GM12891 (cell line): ENCODE data around the gene UBE2O.
A peak's percentile ranks its signal among the peaks of the same experiment; 100 is the strongest.
"Not testable (repeated sequence)": the region's sequence is repeated elsewhere in the genome, so short reads cannot be mapped to it uniquely, and the experiment has no call there.

ENCODE experiments used
- DNase-seq: peaks from one replicate; pipeline ENCODE4 v3.0.0; 2011; ENCODE audit warnings: low spot score; ENCODE audit not compliant: insufficient read length
- FAIRE-seq: peaks from 2 replicates; lab custom pipeline; 2011; peaks lifted over from hg19 to GRCh38; lab: Jason Lieb, UNC
- PAX5 ChIP-seq: IDR thresholded peaks from 2 replicates; pipeline ENCODE4 v1.6.1; 2011; ENCODE audit warnings: low read length, moderate library complexity, mild to moderate bottlenecking; ENCODE audit not compliant: insufficient read depth, severe bottlenecking
- POLR2A ChIP-seq: IDR thresholded peaks from 2 replicates; pipeline ENCODE4 v1.6.1; 2011; ENCODE audit warnings: low read depth, low read length, control low read depth
- POLR2AphosphoS5 ChIP-seq: IDR thresholded peaks from 2 replicates; pipeline ENCODE4 v1.6.1; 2011; ENCODE audit warnings: low read depth, low read length, control low read depth
- POU2F2 ChIP-seq: IDR thresholded peaks from 2 replicates; pipeline ENCODE4 v1.6.1; 2011; ENCODE audit warnings: low read depth, mild to moderate bottlenecking, control low read depth, low read length, moderate library complexity
- SPI1 ChIP-seq: IDR thresholded peaks from 2 replicates; pipeline ENCODE4 v1.6.1; 2011; ENCODE audit warnings: low read depth, low read length, control low read depth
- TAF1 ChIP-seq: IDR thresholded peaks from 2 replicates; pipeline ENCODE4 v1.6.1; 2011; ENCODE audit warnings: low read depth, low read length, control low read depth

Gene UBE2O

DNA sequence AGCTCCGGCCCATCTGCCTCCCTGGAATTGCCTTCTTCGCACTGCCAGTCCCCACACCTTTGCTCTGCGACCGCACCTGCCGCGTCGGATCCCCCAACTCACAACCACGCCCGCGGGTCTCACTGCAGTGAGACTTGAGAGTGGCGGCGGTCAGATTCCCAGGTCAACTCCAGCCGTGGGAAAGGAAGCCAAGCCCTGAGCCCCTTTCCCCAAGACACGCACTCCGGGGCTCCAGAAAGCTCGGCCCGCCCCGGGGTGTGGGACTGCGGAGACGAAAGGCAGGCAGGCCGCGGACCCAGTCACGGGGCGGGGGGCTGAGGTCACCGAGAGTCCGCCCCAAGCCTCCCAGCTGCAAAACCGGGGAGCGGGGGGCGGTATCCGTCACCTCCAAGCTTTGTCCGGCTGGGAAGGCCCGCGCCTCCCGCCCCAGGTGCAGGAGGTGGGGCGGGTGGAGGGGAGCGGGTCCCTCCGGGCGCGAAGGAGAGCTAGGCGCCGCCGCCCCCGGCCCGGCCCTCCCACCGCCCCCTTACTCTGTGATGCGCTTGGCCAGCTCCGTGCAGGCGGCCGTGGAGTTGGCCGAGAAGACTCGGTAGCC is 99.9 kb downstream of the UBE2O start:
- TF ChIP-seq SPI1 (no peak), PAX5 (no peak), POU2F2 (no peak), TAF1 (no peak), POLR2AphosphoS5 (no peak), POLR2A (no peak)
- FAIRE-seq (no peak), DNase-seq (peak; percentile 53)

DNA sequence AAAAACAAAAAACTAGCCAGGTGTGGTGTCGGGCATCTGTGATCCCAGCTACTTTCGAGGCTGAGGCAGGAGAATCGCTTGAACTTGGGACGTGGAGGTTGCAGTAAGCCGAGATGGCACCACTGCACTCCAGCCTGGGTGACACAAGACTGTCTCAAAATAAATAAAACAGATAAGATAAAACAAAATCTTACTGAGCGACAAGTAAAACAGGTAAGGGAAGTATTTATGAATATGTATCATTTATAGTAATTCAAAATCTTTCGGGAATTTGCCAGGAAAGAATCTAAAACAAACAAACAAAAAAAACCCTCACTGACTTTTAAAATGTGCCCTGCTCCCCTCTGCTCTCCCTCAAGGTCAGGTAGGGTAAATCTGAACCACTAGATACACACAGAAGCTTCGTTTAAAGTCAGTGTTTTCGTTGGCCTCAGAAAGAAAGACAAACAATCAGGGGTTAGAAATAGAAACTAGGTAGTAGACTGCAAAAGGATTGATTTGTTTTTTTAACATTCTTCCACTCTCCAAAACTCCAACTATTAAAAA is 101.4 kb downstream of the UBE2O start:
- FAIRE-seq (no peak), DNase-seq (no peak)
- no peak for TF ChIP-seq TAF1
- no peak for TF ChIP-seq POLR2A
- TF ChIP-seq POU2F2 = no peak
- TF ChIP-seq PAX5 = no peak

- FAIRE-seq = no peak
- no peak for TF ChIP-seq POLR2AphosphoS5
- TF ChIP-seq SPI1 = no peak
- TF ChIP-seq POU2F2 = no peak
- TF ChIP-seq PAX5 = no peak
- TF ChIP-seq POLR2A = no peak
- TF ChIP-seq TAF1 = no peak
- no peak for DNase-seq
Measured at GRCh38 chr17:76350463-76350862, 102.5 kb downstream of the UBE2O start.

- DNase-seq = not testable (repeated sequence)
Measured at GRCh38 chr17:76346936-76347335, 106.0 kb downstream of the UBE2O start.

DNA sequence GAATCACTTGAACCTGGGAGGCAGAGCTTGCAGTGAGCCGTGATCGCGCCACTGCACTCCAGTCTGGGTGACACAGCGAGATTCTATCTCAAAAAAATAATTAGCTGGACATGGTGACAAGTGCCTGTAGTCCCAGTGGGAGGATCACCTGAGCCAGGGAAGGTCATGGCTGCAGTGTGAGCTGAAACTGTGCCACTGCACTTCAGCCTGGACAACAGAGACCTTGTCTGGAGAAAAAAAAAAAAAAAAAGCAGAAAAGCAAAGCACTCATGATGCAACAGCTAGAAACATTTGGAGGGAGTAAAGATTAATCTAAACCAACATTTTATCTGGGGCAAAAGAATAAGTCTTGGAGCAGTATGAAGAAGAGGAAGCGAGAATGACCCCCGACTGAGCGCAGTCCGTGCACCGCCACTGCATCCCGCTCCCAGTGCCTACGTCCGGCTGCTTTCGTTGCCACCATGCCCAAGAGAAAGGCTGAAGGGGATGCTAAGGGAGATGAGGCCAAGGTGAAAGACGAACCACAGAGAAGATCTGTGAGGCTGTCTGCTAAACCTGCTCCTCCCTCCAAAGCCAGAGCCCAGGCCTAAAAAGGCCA is 107.5 kb downstream of the UBE2O start:
- FAIRE-seq = no peak
- DNase-seq = no peak
- TF ChIP-seq TAF1 = no peak
- no peak for TF ChIP-seq SPI1
- TF ChIP-seq POLR2A = no peak
- no peak for TF ChIP-seq POU2F2

More at GRCh38 chr17:76346936-76347335, 106.0 kb downstream of the UBE2O start:
- FAIRE-seq = not testable (repeated sequence)

DNA sequence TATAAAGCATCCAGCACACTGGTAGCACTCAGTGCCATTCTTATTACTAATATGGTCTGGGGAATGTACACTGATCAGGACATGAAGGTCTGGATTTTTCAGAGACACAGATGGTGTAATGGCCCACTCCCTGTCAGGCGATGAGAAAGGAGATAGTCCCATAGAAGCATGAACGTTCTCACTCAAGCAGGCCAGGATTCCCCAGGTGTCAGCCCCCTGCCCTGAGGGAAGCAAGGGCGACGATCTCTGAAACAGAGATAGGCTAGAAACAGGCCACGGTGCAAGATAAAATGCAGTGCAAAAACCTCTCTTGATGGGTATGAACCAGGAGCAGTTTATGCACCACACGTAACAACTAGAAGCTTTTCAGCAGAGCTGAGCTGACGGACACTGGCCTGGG is 109.8 kb downstream of the UBE2O start:
- FAIRE-seq (no peak), DNase-seq (no peak)
- no peak for TF ChIP-seq POLR2A
- TF ChIP-seq PAX5 = no peak
- no peak for TF ChIP-seq POLR2AphosphoS5
- TF ChIP-seq POU2F2 = no peak
- no peak for TF ChIP-seq TAF1
- TF ChIP-seq SPI1 = no peak

GRCh38 chr17:76341301-76341700 is 111.7 kb downstream of the UBE2O start:
- FAIRE-seq = no peak
- TF ChIP-seq TAF1 (no peak), SPI1 (no peak), POLR2AphosphoS5 (no peak), POLR2A (no peak), POU2F2 (no peak), PAX5 (no peak)
- no peak for DNase-seq
